Caco-2 (cell line): ENCODE results near the gene EVA1A. TPM values are rescaled to one million over a fixed set of nuclear protein-coding genes. Genes with fewer than 3 reads are reported as not detected.

Experiments
- BruUV-seq: library from RNA; stranded (reverse); fragments of 400-500 nt; replicated peaks from 2 replicates; lab custom pipeline; 2021; lab: Mats Ljungman, UMichigan
- CTCF ChIA-PET: fragments of 300-600 bp; sonication (Branson Sonifier 250); formaldehyde crosslinking; loops from one replicate; lab custom pipeline; 2022; ENCODE audit warnings: antibody characterized with exemption; lab: Charles Lee
- POLR2A ChIA-PET: fragments of 300-600 bp; sonication (Branson Sonifier 250); formaldehyde crosslinking; loops from one replicate; lab custom pipeline; 2022; ENCODE audit warnings: antibody characterized with exemption; lab: Charles Lee
- DNase-seq, 2 experiments: peaks; one replicate each; pipeline versions ENCODE4 v3.0.0 to v3.0.0-alpha.2; 2020 to 2022
- H3K27me3 ChIP-seq: replicated peaks from 2 replicates; pipeline ENCODE4 v1.6.0; 2011; ENCODE audit warnings: low read length; ENCODE audit not compliant: control insufficient read depth, insufficient read depth
- H3K36me3 ChIP-seq: 2 replicates; pipeline ENCODE4 v1.5.1; 2011; ENCODE audit warnings: low read length; ENCODE audit not compliant: control insufficient read depth, insufficient read depth
- H3K4me1 ChIP-seq: fragments of 250-450 bp; sonication (Bioruptor Pico); 2 replicates; pipeline ENCODE4 v1.5.1; 2020; ENCODE audit warnings: mild to moderate bottlenecking
- H3K4me3 ChIP-seq: 2 replicates; pipeline ENCODE4 v1.5.1; 2011; ENCODE audit warnings: low read depth, mild to moderate bottlenecking, control low read depth, low read length
- H3K9me3 ChIP-seq: fragments of 250-450 bp; sonication (Bioruptor Pico); 2 replicates; pipeline ENCODE4 v1.5.1; 2020; ENCODE audit warnings: mild to moderate bottlenecking, moderate library complexity
- H3K27ac Mint-ChIP-seq: one replicate; pipeline ENCODE4 v1.8.0; 2022; ENCODE audit warnings: mixed read lengths; ENCODE audit not compliant: unreplicated experiment
- H3K27me3 Mint-ChIP-seq: one replicate; pipeline ENCODE4 v1.8.0; 2022; ENCODE audit warnings: mixed read lengths; ENCODE audit not compliant: insufficient read depth, unreplicated experiment
- H3K36me3 Mint-ChIP-seq: one replicate; pipeline ENCODE4 v1.8.0; 2022; ENCODE audit warnings: mild to moderate bottlenecking, mixed read lengths; ENCODE audit not compliant: insufficient read depth, unreplicated experiment
- H3K4me1 Mint-ChIP-seq: one replicate; pipeline ENCODE4 v1.8.0; 2022; ENCODE audit warnings: low read depth, mixed read lengths; ENCODE audit not compliant: unreplicated experiment
- H3K4me3 Mint-ChIP-seq: one replicate; pipeline ENCODE4 v1.8.0; 2022; ENCODE audit warnings: mild to moderate bottlenecking, moderate library complexity, mixed read lengths; ENCODE audit not compliant: unreplicated experiment
- H3K9me3 Mint-ChIP-seq: one replicate; pipeline ENCODE4 v1.8.0; 2022; ENCODE audit warnings: mixed read lengths; ENCODE audit not compliant: unreplicated experiment
- intact Hi-C: fragments of 100-400 bp; cut with micrococcal nuclease; formaldehyde crosslinking; loops from one replicate; pipeline ENCODE4 v1.10.0; 2022; ENCODE audit not compliant: unreplicated experiment
- total RNA-seq: library from RNA; stranded (reverse); gene quantifications from 2 replicates; pipeline ENCODE4 v1.2.3, GENCODE V29; 2022
- TF ChIP-seq, protein P1 (sequence below), 2 experiments: fragments of 200-600 bp in 1 of 2; IDR thresholded peaks; 1 replicate in 1 of 2; 2 replicates in 1 of 2; pipeline versions ENCODE4 v1.5.1 to v1.8.0; 2011 to 2022; ENCODE audit warnings: antibody characterized with exemption in 1 of 2, control low read depth in 1 of 2, inconsistent platforms in 1 of 2, low read depth in 1 of 2, low read length in 1 of 2, mild to moderate bottlenecking in 1 of 2, moderate library complexity in 1 of 2; ENCODE audit not compliant: insufficient read depth in 1 of 2, severe bottlenecking in 1 of 2, unreplicated experiment in 1 of 2

Gene EVA1A
- total RNA-seq, 1 experiment from 2014 or later: 0.25 TPM

DNA sequence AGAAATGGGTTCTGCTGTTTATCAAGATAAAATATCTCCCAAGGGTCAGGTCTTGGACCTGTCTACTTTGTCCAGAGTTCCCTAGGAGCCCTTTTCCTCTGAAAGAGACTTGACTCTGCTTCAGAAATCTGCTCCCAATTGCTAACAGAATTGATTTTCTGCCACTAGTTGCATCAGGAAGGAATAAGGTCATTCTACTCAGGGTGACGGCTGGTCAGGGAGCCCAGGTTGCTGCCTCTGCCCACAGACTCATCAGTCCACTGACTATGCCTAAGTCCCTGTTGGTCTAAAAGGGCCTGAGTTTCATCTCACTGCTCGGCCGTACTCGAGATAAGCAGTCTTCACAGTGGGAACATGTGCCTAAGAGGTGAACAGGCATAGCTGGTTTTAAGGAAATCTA is 61.2 kb downstream of the EVA1A start:
- no peak for DNase-seq
- Mint-ChIP-seq H3K4me1 (no peaks in the 10 kb centered on the region), H3K4me3 (no peak overlapping the region), H3K27me3 (no peaks in the 10 kb centered on the region), H3K36me3 (no peaks in the 10 kb centered on the region), H3K27ac (no peak overlapping the region), H3K9me3 (no peaks in the 10 kb centered on the region)
- no peaks in the 10 kb centered on the region for H3K27me3 ChIP-seq
- no peaks in the 10 kb centered on the region for H3K9me3 ChIP-seq
- no peaks in the 10 kb centered on the region for H3K4me1 ChIP-seq
- BruUV-seq: no TSS peak
- ChIA-PET CTCF (no interaction called here), POLR2A (no interaction called here)
- no peak overlapping the region for H3K4me3 ChIP-seq
- TF ChIP-seq, protein P1, sequence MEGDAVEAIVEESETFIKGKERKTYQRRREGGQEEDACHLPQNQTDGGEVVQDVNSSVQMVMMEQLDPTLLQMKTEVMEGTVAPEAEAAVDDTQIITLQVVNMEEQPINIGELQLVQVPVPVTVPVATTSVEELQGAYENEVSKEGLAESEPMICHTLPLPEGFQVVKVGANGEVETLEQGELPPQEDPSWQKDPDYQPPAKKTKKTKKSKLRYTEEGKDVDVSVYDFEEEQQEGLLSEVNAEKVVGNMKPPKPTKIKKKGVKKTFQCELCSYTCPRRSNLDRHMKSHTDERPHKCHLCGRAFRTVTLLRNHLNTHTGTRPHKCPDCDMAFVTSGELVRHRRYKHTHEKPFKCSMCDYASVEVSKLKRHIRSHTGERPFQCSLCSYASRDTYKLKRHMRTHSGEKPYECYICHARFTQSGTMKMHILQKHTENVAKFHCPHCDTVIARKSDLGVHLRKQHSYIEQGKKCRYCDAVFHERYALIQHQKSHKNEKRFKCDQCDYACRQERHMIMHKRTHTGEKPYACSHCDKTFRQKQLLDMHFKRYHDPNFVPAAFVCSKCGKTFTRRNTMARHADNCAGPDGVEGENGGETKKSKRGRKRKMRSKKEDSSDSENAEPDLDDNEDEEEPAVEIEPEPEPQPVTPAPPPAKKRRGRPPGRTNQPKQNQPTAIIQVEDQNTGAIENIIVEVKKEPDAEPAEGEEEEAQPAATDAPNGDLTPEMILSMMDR (IDR thresholded peaks at IDR 0.05; ENCODE audit: insufficient read depth in 1 of 2, low read depth in 1 of 2, low read length in 1 of 2, severe bottlenecking in 1 of 2, unreplicated experiment in 1 of 2): no peak
- intact Hi-C loops: no loop called here
- H3K36me3 ChIP-seq: no peaks in the 10 kb centered on the region

DNA sequence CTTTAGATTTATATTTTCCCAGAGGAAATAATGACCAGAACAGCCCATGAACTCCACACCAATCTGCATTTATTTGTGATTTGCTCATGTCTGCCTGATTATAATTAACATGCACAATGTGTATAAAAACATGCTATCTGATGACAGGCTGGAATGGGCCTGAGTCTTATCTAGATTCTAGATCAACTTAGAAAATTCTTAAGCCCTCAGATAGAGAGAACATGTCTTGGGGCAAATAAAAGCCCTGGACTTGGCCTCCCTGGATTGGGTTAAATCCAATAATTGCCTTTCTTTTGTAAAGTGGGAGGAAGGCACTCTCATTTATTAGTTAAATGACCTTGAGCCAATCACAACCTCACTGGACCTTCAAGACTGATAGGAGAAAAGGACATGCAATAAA is 61.8 kb downstream of the EVA1A start:
- Mint-ChIP-seq H3K27me3 (no peaks in the 10 kb centered on the region), H3K4me1 (no peaks in the 10 kb centered on the region), H3K9me3 (no peaks in the 10 kb centered on the region), H3K36me3 (no peaks in the 10 kb centered on the region), H3K4me3 (no peak overlapping the region), H3K27ac (no peak overlapping the region)
- no peak overlapping the region for H3K4me3 ChIP-seq
- H3K27me3 ChIP-seq: no peaks in the 10 kb centered on the region
- CTCF ChIA-PET: no interaction called here
- POLR2A ChIA-PET: no interaction called here
- TF ChIP-seq, protein P1 (IDR thresholded peaks at IDR 0.05; ENCODE audit: insufficient read depth in 1 of 2, low read depth in 1 of 2, low read length in 1 of 2, severe bottlenecking in 1 of 2, unreplicated experiment in 1 of 2): no peak
- DNase-seq: no peak
- intact Hi-C loops: no loop called here
- no peaks in the 10 kb centered on the region for H3K4me1 ChIP-seq
- no peaks in the 10 kb centered on the region for H3K36me3 ChIP-seq
- H3K9me3 ChIP-seq: no peaks in the 10 kb centered on the region
- BruUV-seq: no TSS peak

- Histone ChIP-seq H3K27me3 (no peaks in the 10 kb centered on the region), H3K36me3 (no peaks in the 10 kb centered on the region), H3K4me1 (no peaks in the 10 kb centered on the region), H3K9me3 (no peaks in the 10 kb centered on the region), H3K4me3 (no peak overlapping the region)
- H3K27ac Mint-ChIP-seq: no peak overlapping the region
- POLR2A ChIA-PET: no interaction called here
- CTCF ChIA-PET: no interaction called here
- TF ChIP-seq, protein P1 (IDR thresholded peaks at IDR 0.05; ENCODE audit: insufficient read depth in 1 of 2, low read depth in 1 of 2, low read length in 1 of 2, severe bottlenecking in 1 of 2, unreplicated experiment in 1 of 2): no peak
- peaks cover 4% of the 10 kb centered on the region for H3K27me3 Mint-ChIP-seq
- no peaks in the 10 kb centered on the region for H3K9me3 Mint-ChIP-seq
- H3K36me3 Mint-ChIP-seq: no peaks in the 10 kb centered on the region
- no TSS peak for BruUV-seq
- no peak overlapping the region for H3K4me3 Mint-ChIP-seq
- DNase-seq: no peak
- intact Hi-C loops: no loop called here
- H3K4me1 Mint-ChIP-seq: no peaks in the 10 kb centered on the region
Observed at GRCh38 chr2:75497256-75497655, 63.5 kb downstream of the EVA1A start.
